HepG2 (cell line): ENCODE results near the gene IL11RA. TPM values are rescaled to one million over a fixed set of nuclear protein-coding genes. Genes with fewer than 3 reads are reported as not detected.
A peak's percentile ranks its signal among the peaks of the same experiment; 100 is the strongest.

ENCODE experiments used
- ATAC-seq: fragments of 200-7000 bp; cut with Tn5 transposase; 3 replicates; pipeline ENCODE4 v1.9.1; 2020; ENCODE audit warnings: mild to moderate bottlenecking, moderate library complexity
- BruUV-seq: library from RNA; stranded (reverse); fragments of 400-500 nt; replicated peaks from 2 replicates; lab custom pipeline; 2021; lab: Mats Ljungman, UMichigan
- CTCF ChIA-PET: fragments of 300-600 bp; formaldehyde crosslinking; extraction: SDS; loops from one replicate; lab custom pipeline; 2021; ENCODE audit warnings: low total read pairs, inconsistent platforms, low intra/inter-chr PET ratio; lab: Yijun Ruan, JAX
- POLR2A ChIA-PET: fragments of 350-600 bp; sonication (Branson Sonifier 250); formaldehyde crosslinking; loops from one replicate; lab custom pipeline; 2020; ENCODE audit warnings: antibody characterized with exemption, inconsistent platforms; lab: Yijun Ruan, JAX
- DNase-seq: peaks from one replicate; pipeline ENCODE4 v3.0.0-alpha.2; 2015; ENCODE audit warnings: low spot score
- FAIRE-seq: peaks from 3 replicates; lab custom pipeline; 2011; peaks lifted over from hg19 to GRCh38; lab: Jason Lieb, UNC
- H2AFZ ChIP-seq: one replicate; pipeline ENCODE4 v1.6.1; 2011; ENCODE audit warnings: low read length, inconsistent platforms
- H3K27ac ChIP-seq: fragments of 300-600 bp; 3 replicates; pipeline ENCODE4 v1.8.0; 2011; ENCODE audit warnings: mixed run types, mild to moderate bottlenecking, mixed read lengths, low read length, inconsistent platforms; ENCODE audit not compliant: insufficient read depth; ENCODE audit errors: extremely low read length
- H3K27me3 ChIP-seq, 2 experiments: fragments of 200-600 bp in 1 of 2; 2 replicates in 1 of 2; 3 replicates in 1 of 2; pipeline versions ENCODE4 v1.6.0 to v1.8.0; 2011; ENCODE audit warnings: low read length in 2 of 2, mild to moderate bottlenecking in 2 of 2, moderate library complexity in 2 of 2, inconsistent platforms in 1 of 2; ENCODE audit not compliant: insufficient read depth in 2 of 2, control insufficient read depth in 1 of 2
- H3K36me3 ChIP-seq, 2 experiments: fragments of 200-600 bp in 1 of 2; replicated peaks in 1 of 2; 2 replicates in 1 of 2; 3 replicates in 1 of 2; pipeline versions ENCODE4 v1.5.1 to v1.8.0; 2011; ENCODE audit warnings: low read length in 2 of 2, inconsistent platforms in 1 of 2; ENCODE audit not compliant: insufficient read depth in 2 of 2, control insufficient read depth in 1 of 2
- H3K4me1 ChIP-seq: 2 replicates; pipeline ENCODE4 v1.5.1; 2012; ENCODE audit warnings: low read length, inconsistent platforms; ENCODE audit not compliant: insufficient read depth
- H3K4me2 ChIP-seq: 2 replicates; pipeline ENCODE4 v1.6.0; 2011; ENCODE audit warnings: low read depth, low read length, inconsistent platforms
- H3K4me3 ChIP-seq, 3 experiments: fragments of 200-600 bp in 1 of 3; sonication (generic), shearing (Covaris generic) in 1 of 3; replicated peaks in 1 of 3; 2 replicates each; pipeline ENCODE4 v1.5.1; 2011 to 2016; ENCODE audit warnings: low read length in 3 of 3, inconsistent platforms in 2 of 3, low read depth in 2 of 3, mild to moderate bottlenecking in 2 of 3, control low read depth in 1 of 3, mixed read lengths in 1 of 3; ENCODE audit not compliant: insufficient read depth in 1 of 3
- H3K79me2 ChIP-seq: one replicate; pipeline ENCODE4 v1.6.1; 2011; ENCODE audit warnings: low read length, inconsistent platforms; ENCODE audit not compliant: insufficient read depth
- H3K9ac ChIP-seq: 2 replicates; pipeline ENCODE4 v1.6.0; 2011; ENCODE audit warnings: mild to moderate bottlenecking, low read depth, low read length, inconsistent platforms; ENCODE audit not compliant: insufficient read depth
- H3K9me3 ChIP-seq: 2 replicates; pipeline ENCODE4 v1.5.1; 2012; ENCODE audit warnings: mild to moderate bottlenecking, low read length
- H4K20me1 ChIP-seq: 2 replicates; pipeline ENCODE4 v1.6.0; 2011; ENCODE audit warnings: inconsistent platforms, mild to moderate bottlenecking, low read length, moderate library complexity; ENCODE audit not compliant: insufficient read depth
- ISL2 ChIP-seq: sonication (generic); formaldehyde crosslinking; IDR thresholded peaks from 2 replicates; pipeline ENCODE4 v1.5.0; 2020; ENCODE audit warnings: missing genetic modification reagents
- RFXANK ChIP-seq: IDR thresholded peaks from 2 replicates; pipeline ENCODE4 v1.6.1; 2016
- SRY ChIP-seq: sonication (generic); formaldehyde crosslinking; IDR thresholded peaks from 2 replicates; pipeline ENCODE4 v1.8.0; 2022; ENCODE audit warnings: mild to moderate bottlenecking, missing genetic modification reagents
- STAG1 ChIP-seq: sonication (generic); formaldehyde crosslinking; IDR thresholded peaks from 2 replicates; pipeline ENCODE4 v1.4.0; 2020; ENCODE audit warnings: missing genetic modification reagents
- ZBTB8A ChIP-seq: sonication (generic); formaldehyde crosslinking; IDR thresholded peaks from 2 replicates; pipeline ENCODE4 v1.4.0; 2020; ENCODE audit warnings: mild to moderate bottlenecking, low read depth, missing genetic modification reagents, borderline replicate concordance
- ZNF333 ChIP-seq: sonication (generic); formaldehyde crosslinking; IDR thresholded peaks from 2 replicates; pipeline ENCODE4 v1.4.0; 2020; ENCODE audit warnings: mild to moderate bottlenecking, missing genetic modification reagents, borderline replicate concordance
- ZSCAN9 ChIP-seq: IDR thresholded peaks from 2 replicates; pipeline ENCODE4 v1.6.1; 2016; ENCODE audit warnings: borderline replicate concordance
- WGBS: methylation state at CpG from one replicate; pipeline ENCODE4 v1.1.6; 2017; ENCODE audit warnings: low lambda C conversion rate; 5-methylcytosine and 5-hydroxymethylcytosine counted together
- in situ Hi-C: cut with HindIII; loops from 2 replicates; pipeline ENCODE4 v1.10.0; 2017; ENCODE audit warnings: low pct_unique_long_range_greater_than_20kb; ENCODE audit not compliant: extremely low pct_ligation_motif_present
- intact Hi-C: fragments of 100-400 bp; cut with micrococcal nuclease; formaldehyde crosslinking; loops from one replicate; pipeline ENCODE4 v1.10.0; 2022; ENCODE audit not compliant: unreplicated experiment
- polyA plus RNA-seq, 8 experiments: library from polyadenylated mRNA; depleted of rRNA in 3 of 8; stranded (reverse) in 7 of 8; unstranded in 1 of 8; fragments of >200 nt; fragmentation: Illumina TruSeq in 4 of 8; extraction: Trizol in 4 of 8; gene quantifications; 2 replicates each; pipeline versions ENCODE4 v1.2.1 to v1.2.3, GENCODE V29; 2011 to 2016; ENCODE audit warnings: low read depth in 4 of 8, missing spikeins in 1 of 8, mixed read lengths in 1 of 8; ENCODE audit not compliant: insufficient read depth in 1 of 8
- total RNA-seq, 5 experiments: library from RNA; depleted of rRNA; stranded (reverse); fragments of >200 nt; fragmentation: Illumina TruSeq; extraction: Trizol; gene quantifications; 2 replicates each; pipeline ENCODE4 v1.2.3, GENCODE V29; 2016; ENCODE audit warnings: low read depth in 1 of 5
- TF ChIP-seq, protein P1 (sequence below): sonication (generic); formaldehyde crosslinking; IDR thresholded peaks from 2 replicates; pipeline ENCODE4 v1.4.0; 2020; ENCODE audit warnings: mild to moderate bottlenecking, missing genetic modification reagents
- TF ChIP-seq, protein P2 (sequence below): sonication (generic); formaldehyde crosslinking; IDR thresholded peaks from 2 replicates; pipeline ENCODE4 v1.4.0; 2020; ENCODE audit warnings: missing genetic modification reagents, borderline replicate concordance
- TF ChIP-seq, protein P3 (sequence below): sonication (generic); formaldehyde crosslinking; IDR thresholded peaks from 2 replicates; pipeline ENCODE4 v1.4.0; 2020; ENCODE audit warnings: missing genetic modification reagents, borderline replicate concordance

Gene IL11RA
- total and polyA plus RNA-seq, 2 of the 13 experiments (the other 11 are each of a cell fraction or from before 2014, with no cell fraction given): 2.0 to 4.2 TPM

DNA sequence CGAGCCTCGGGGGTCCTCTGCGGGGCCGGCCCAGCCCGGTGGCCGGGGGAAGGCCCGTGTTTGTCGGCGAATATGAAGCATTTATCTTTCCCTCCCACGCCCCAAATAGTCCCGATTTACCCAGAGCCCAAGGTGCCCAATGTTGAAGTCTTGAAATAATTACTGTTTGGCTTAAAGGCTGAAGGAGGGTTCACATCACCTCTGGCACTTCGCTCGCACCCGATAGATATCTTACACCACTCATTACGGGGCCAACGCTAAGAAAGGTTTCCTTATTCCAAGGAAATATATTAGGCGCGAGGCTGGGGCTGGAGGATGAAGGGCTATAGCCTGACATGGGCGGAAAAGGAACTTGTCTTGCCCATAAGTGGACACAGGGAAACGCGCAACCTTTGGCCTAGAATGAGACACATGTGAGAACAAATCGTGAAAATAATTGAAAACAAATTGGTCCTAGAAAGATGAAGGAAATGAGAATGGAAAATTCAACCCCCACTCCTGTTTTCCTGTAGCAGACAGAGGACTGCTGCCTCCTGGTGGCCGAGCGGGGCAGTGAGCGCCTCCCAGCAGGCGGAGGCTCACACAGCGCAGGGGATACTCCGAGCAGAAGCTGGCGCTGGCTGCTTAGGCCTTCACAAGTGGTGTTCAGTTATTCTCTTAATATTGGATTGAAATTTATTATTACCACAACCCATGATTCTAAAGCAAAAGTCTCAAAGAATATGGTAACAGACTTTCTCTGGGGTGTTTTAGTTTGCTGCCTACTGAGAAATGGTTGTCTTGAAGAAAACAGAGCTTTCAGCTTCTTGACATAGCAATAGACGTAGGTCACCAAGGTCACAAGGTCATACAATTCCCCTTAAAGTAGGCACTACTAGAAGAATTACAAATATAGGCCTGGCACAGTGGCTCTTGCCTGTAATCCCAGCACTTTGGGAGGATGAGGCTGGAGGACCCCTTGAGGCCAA, 50.1 kb downstream of the IL11RA start (continued):
- no peak for TF ChIP-seq ZNF333 (CRISPR knock-in tag)
- peak; percentile 95 for TF ChIP-seq STAG1 (CRISPR knock-in tag)
- TF ChIP-seq, protein P1, sequence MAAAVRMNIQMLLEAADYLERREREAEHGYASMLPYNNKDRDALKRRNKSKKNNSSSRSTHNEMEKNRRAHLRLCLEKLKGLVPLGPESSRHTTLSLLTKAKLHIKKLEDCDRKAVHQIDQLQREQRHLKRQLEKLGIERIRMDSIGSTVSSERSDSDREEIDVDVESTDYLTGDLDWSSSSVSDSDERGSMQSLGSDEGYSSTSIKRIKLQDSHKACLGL (CRISPR knock-in tag): 0 out of 2 replicates have a peak, but pooled peaks have one; percentile 8
- TF ChIP-seq, protein P2, sequence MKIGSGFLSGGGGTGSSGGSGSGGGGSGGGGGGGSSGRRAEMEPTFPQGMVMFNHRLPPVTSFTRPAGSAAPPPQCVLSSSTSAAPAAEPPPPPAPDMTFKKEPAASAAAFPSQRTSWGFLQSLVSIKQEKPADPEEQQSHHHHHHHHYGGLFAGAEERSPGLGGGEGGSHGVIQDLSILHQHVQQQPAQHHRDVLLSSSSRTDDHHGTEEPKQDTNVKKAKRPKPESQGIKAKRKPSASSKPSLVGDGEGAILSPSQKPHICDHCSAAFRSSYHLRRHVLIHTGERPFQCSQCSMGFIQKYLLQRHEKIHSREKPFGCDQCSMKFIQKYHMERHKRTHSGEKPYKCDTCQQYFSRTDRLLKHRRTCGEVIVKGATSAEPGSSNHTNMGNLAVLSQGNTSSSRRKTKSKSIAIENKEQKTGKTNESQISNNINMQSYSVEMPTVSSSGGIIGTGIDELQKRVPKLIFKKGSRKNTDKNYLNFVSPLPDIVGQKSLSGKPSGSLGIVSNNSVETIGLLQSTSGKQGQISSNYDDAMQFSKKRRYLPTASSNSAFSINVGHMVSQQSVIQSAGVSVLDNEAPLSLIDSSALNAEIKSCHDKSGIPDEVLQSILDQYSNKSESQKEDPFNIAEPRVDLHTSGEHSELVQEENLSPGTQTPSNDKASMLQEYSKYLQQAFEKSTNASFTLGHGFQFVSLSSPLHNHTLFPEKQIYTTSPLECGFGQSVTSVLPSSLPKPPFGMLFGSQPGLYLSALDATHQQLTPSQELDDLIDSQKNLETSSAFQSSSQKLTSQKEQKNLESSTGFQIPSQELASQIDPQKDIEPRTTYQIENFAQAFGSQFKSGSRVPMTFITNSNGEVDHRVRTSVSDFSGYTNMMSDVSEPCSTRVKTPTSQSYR (CRISPR knock-in tag): peak; percentile 80; the same call in 1 of the 2 replicates
- TF ChIP-seq ISL2 (CRISPR knock-in tag): 0 out of 2 replicates have a peak, but pooled peaks have one; percentile 29

DNA sequence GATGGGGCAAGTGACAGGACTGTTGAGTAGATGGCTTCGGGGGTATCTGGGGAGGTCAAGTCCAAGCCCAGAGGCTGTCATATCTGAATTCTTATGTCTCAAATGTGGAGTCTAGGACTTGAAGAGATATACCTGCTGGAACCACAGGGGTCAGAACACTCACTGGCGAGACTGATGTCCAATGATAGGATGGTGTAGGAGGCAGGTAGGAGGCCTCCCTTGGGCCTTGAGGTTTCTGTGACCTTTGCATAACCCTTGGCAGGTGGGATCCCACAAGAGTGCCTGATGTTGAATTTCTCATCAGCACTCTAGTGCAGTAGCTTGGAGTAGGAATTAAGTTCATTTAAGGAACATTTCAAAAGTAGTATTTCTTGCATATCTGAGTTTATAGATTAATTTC, 55.1 kb downstream of the IL11RA start:
- in situ Hi-C loops: no loop called here
- Histone ChIP-seq H3K4me3 (no peak overlapping the region), H3K79me2 (no peaks in the 10 kb centered on the region), H3K27ac (no peak overlapping the region), H3K9ac (no peak overlapping the region), H3K36me3 (no peaks in the 10 kb centered on the region), H3K4me2 (no peak overlapping the region), H2AFZ (no peak overlapping the region), H3K9me3 (no peaks in the 10 kb centered on the region), H4K20me1 (no peaks in the 10 kb centered on the region), H3K4me1 (0 out of 2 replicates have a peak, but pooled peaks cover 5% of the 10 kb centered on the region), H3K27me3 (peaks cover 0 to 1% of the 10 kb centered on the region in 2 experiments; a peak in 1 of 5 replicates)
- no peak for FAIRE-seq
- BruUV-seq: no TSS peak
- no peak for DNase-seq
- POLR2A ChIA-PET: no interaction called here
- intact Hi-C loops: no loop called here
- ATAC-seq: no peak
- 25% methylated on average over 2 of the region's 2 CpGs for WGBS
- CTCF ChIA-PET: no interaction called here
- no peak for TF ChIP-seq RFXANK (CRISPR knock-in tag)
- TF ChIP-seq ZBTB8A (CRISPR knock-in tag): no peak
- TF ChIP-seq SRY (CRISPR knock-in tag): no peak
- TF ChIP-seq, protein P3, sequence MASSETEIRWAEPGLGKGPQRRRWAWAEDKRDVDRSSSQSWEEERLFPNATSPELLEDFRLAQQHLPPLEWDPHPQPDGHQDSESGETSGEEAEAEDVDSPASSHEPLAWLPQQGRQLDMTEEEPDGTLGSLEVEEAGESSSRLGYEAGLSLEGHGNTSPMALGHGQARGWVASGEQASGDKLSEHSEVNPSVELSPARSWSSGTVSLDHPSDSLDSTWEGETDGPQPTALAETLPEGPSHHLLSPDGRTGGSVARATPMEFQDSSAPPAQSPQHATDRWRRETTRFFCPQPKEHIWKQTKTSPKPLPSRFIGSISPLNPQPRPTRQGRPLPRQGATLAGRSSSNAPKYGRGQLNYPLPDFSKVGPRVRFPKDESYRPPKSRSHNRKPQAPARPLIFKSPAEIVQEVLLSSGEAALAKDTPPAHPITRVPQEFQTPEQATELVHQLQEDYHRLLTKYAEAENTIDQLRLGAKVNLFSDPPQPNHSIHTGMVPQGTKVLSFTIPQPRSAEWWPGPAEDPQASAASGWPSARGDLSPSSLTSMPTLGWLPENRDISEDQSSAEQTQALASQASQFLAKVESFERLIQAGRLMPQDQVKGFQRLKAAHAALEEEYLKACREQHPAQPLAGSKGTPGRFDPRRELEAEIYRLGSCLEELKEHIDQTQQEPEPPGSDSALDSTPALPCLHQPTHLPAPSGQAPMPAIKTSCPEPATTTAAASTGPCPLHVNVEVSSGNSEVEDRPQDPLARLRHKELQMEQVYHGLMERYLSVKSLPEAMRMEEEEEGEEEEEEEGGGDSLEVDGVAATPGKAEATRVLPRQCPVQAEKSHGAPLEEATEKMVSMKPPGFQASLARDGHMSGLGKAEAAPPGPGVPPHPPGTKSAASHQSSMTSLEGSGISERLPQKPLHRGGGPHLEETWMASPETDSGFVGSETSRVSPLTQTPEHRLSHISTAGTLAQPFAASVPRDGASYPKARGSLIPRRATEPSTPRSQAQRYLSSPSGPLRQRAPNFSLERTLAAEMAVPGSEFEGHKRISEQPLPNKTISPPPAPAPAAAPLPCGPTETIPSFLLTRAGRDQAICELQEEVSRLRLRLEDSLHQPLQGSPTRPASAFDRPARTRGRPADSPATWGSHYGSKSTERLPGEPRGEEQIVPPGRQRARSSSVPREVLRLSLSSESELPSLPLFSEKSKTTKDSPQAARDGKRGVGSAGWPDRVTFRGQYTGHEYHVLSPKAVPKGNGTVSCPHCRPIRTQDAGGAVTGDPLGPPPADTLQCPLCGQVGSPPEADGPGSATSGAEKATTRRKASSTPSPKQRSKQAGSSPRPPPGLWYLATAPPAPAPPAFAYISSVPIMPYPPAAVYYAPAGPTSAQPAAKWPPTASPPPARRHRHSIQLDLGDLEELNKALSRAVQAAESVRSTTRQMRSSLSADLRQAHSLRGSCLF (CRISPR knock-in tag): no peak
- TF ChIP-seq ZSCAN9 (CRISPR knock-in tag): no peak
